ENCODE results near the gene SNAP25. TPM values are rescaled to one million over a fixed set of nuclear protein-coding genes. Genes with fewer than 3 reads are reported as not detected.

SNAP25 gene
- total RNA-seq, 4 donors from 2014 or later, result 0.22 to 0.39 TPM; not detected in 2

DNA sequence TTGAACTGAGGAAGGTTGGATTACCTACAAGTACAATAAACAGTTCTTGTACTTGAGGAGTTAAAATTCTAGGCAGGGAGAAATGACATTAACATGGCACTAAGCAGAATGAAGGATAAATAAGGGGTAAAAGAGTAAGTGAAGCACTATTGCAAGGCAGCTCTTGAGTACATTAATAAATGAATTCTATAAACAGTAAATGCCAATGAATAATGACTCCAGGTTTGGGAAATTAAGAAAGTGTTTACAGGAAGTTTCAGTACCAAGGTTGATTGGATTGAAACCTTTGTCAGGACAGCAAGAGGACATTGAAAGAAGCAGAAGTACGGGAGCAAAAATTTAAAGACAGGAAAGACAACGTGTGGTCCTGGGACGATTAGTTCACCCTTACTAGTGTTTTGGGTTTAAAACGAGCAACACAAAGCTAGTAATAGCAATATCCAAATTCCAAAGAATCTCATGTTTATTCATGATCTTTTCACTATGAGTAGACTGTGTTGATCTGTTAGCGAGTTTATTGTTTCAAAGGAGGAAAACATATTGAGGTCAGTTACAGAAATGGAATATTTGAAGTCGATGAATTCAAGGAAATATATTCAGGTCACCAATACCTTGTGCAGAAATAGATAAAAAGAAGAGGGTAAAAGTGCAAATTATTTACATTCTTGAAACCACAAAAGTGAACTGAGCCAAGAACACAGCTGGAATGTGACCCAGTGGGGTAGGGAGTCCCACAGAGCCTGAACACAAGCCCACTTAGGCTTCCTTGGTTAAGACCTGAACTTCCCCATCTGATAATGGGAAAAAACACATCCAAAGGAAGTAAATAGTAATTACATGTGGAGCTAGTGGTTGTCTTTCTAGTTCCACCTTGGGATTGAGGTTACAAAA lies 134.5 kb downstream of the SNAP25 start:
- TF ChIP-seq, protein P1, sequence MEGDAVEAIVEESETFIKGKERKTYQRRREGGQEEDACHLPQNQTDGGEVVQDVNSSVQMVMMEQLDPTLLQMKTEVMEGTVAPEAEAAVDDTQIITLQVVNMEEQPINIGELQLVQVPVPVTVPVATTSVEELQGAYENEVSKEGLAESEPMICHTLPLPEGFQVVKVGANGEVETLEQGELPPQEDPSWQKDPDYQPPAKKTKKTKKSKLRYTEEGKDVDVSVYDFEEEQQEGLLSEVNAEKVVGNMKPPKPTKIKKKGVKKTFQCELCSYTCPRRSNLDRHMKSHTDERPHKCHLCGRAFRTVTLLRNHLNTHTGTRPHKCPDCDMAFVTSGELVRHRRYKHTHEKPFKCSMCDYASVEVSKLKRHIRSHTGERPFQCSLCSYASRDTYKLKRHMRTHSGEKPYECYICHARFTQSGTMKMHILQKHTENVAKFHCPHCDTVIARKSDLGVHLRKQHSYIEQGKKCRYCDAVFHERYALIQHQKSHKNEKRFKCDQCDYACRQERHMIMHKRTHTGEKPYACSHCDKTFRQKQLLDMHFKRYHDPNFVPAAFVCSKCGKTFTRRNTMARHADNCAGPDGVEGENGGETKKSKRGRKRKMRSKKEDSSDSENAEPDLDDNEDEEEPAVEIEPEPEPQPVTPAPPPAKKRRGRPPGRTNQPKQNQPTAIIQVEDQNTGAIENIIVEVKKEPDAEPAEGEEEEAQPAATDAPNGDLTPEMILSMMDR (IDR thresholded peaks at IDR 0.05), result no peak
- no peak for TF ChIP-seq EP300 (IDR thresholded peaks at IDR 0.05)
- TF ChIP-seq POLR2A (IDR thresholded peaks at IDR 0.05), result no peak
- WGBS, 2 donors, result 15 to 21% methylated on average over 6 of the region's 6 CpGs
- H3K4me1 ChIP-seq, result peaks cover 0 to 4% (median 0%) of the 10 kb centered on the region in 4 donors
- H3K9me3 ChIP-seq, result no peaks in the 10 kb centered on the region
- H3K36me3 ChIP-seq, result no peaks in the 10 kb centered on the region
- no peak overlapping the region for H3K4me3 ChIP-seq
- no peak for DNase-seq (ENCODE audit: low spot score in 2 of 2)
- no peaks in the 10 kb centered on the region for H3K27me3 ChIP-seq
- peak overlapping the region in 1 of 4 donors; percentile 16 for H3K27ac ChIP-seq

DNA sequence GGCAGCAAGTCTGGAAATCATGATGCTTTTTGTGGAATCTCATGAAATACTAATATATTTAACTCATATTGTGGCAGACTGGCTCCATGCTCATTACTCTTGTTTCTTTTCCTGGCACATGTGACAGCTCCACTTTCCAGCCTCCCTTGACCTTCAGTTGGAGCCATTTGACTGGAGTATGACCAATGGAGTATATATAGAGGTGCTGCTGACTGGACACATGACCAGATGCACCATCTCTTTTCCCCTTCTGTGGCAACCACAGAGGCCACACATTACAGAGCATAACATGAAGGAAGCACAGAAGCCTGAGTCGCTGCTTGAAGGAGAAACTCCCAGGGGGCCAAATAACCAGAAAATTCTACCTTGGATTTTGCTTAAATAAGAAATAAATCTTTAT lies 138.0 kb downstream of the SNAP25 start:
- TF ChIP-seq EP300 (IDR thresholded peaks at IDR 0.05), result no peak
- TF ChIP-seq POLR2A (IDR thresholded peaks at IDR 0.05), result no peak
- TF ChIP-seq, protein P1 (IDR thresholded peaks at IDR 0.05), result no peak
- WGBS, 2 donors, result 93 to 95% methylated on average over 1 of the region's 1 CpG
- no peak overlapping the region for H3K27ac ChIP-seq

More for the DNA sequence above, 138.0 kb downstream of the SNAP25 start:
- no peak for DNase-seq (ENCODE audit: low spot score in 2 of 2)
- Histone ChIP-seq H3K27me3 (no peaks in the 10 kb centered on the region), H3K4me1 (peaks cover 0 to 8% (median 0%) of the 10 kb centered on the region in 4 donors), H3K9me3 (no peaks in the 10 kb centered on the region), H3K4me3 (no peak overlapping the region), H3K36me3 (no peaks in the 10 kb centered on the region)

Small RNA genes within 50 kb of the gene (small RNA-seq; reads per million reads assigned to genes)
- gene HIGD1AP15, result not detected

Other genes starting within 250 kb of the SNAP25 start
- gene ANKEF1, start 183.8 kb upstream of the SNAP25 start, total RNA-seq, result 1 to 10 TPM in 3 of 4 donors, under 1 TPM in 1; 0.87 to 2.4 (median 1.7) TPM
- gene MKKS, start 215.4 kb downstream of the SNAP25 start, total RNA-seq, result 10 to 100 TPM; 12.9 to 16.6 (median 16.0) TPM
- 1 to 10 TPM; 3.3 to 5.7 (median 3.5) TPM for gene SLX4IP, start 216.5 kb downstream of the SNAP25 start, total RNA-seq